ENCODE data around the gene CXCR3.
"Not testable (repeated sequence)": the region's sequence is repeated elsewhere in the genome, so short reads cannot be mapped to it uniquely, and the experiment has no call there.

CXCR3 gene

DNA sequence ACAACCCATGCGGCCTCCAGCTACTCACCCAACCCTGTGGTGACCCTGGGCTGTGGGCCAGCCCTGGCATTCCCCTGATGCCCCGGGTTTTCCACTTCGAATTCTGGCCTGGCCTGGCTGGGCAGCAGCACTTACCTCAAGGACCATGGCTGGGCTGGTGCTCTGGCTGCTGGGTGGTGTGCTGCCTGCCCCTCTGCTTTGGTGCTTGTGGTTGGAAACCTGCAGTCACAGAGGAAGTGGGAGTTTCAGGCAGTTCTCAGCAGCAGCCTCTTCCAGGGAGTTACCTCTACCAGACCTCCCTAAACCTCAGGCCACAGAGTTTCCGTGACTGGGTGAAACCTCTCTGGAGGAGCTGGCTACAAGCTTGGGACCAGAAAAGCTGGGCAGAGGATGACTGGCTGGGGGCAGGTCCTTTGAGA is at the start of gene CXCR3:
TSS of gene CXCR3 (minus strand) at position 209 of the 419 bp plus-strand sequence. CDS start at position 147, 62 bp downstream.
- no peak for DNase-seq (ENCODE audit: low spot score)

DNA sequence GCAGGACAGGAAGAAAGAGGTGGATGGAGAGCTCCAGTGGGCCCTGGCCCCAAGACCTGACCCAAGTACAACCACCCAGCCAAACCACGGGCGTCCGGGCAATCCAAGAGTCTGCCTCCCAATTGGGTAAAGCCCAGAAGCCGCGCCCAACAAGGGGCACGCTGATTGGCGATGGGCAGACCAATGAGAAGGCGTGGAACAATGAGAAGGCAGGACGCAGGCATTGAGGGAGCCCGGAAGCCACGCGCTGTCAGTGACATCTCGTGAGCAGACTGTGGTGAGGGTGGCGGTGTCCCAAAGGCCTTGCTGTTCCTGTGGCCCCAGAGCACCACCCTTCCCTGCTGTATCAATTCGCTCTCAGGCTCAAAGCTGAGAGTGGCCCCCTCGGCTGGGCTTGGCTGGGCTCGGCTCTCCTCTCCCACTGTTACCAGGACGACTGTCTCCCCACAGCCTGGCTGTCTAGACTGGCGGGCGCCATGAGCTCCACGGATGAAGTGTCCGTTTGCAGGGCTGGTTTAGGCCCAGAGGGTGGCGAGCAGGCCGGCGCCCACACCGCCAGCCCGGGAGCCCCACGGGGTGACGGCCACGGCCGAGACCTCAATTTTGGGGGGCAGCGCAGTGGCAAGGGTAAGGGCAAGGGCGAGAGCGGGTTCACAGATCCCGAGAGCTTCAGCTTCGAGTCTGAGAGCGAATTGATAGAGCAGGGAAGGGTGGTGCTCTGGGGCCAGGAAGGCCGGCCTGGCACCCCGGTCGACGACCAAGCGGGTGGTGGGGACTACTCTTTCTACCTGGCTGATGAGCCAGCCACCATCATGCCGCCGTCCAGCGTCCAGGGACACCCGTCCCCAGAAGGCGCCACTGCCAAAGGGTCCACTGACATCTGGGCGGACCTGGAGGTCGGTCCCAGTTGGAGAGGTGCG is 49.3 kb upstream of the CXCR3 start, which contains the start of gene LOC101059915:
TSS of gene LOC101059915 (plus strand) at position 219 of the 920 bp plus-strand sequence.
- DNase-seq (ENCODE audit: low spot score) = no peak

DNA sequence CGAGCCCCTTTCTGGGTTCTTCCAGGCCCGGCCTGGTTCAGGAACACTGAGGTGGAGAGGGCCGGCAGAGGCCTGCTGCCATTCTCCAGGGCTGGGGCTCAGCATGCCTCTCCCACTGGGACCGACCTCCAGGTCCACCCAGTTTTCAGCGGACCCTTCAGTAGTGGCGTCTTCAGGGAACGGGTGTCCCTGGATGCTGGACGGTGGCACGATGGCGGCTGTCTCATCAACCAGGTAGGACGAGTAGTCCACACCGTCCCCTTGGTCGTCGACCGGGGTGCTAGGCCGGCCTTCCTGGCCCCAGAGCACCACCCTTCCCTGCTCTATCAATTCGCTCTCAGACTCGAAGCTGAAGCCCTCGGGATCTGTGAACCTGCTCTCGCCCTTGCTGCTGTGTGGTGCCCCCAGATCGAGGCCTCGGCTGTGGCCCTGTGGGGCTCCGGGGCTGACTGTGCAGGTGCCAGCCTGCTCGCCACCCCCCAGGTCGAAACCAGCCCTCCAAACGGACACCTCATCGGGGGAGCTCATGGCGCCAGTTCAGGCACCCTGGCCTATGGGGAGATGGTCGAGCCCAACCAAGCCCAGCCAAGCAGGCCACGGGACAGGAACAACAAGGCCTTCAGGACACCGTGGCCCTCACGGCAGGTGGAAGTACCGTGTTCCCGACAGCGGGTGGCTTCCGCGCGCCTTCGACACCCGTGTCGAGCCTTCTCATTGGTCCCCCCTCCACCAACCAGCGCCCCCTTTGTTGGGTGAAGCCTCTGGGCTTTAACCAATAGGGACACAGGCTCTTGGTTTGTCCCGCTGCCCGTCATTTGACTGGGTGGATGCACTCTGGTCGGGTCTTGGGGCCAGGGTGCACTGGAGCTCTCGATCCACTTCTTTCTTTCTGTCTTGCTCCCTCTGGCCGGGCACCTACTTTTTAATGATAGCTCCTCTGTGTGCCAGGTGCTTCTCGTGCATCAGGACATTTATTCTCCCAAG is 48.2 kb upstream of the CXCR3 start:
- DNase-seq (ENCODE audit: low spot score) = no peak

DNA sequence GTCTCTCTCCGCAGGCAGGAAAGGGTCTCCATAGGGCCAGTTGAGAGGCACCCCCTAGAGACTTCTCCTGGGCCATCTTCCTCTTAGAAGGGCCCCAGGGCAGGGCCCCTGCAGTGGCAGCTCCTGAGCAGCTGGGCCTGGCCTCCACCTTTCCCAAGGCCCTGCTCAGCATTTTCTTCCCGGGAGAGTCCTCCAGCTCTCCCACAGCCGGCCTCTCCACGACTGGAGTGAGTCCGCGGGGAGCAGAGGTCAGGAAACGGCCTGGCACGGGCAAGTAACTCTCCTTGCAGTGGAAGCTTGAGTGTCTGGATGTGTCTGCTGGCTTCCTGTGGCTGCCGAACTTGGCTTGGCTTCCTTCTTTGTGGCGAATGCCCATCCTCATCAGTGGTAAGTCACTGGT is 47.4 kb upstream of the CXCR3 start:
- no peak for DNase-seq (ENCODE audit: low spot score)

DNA sequence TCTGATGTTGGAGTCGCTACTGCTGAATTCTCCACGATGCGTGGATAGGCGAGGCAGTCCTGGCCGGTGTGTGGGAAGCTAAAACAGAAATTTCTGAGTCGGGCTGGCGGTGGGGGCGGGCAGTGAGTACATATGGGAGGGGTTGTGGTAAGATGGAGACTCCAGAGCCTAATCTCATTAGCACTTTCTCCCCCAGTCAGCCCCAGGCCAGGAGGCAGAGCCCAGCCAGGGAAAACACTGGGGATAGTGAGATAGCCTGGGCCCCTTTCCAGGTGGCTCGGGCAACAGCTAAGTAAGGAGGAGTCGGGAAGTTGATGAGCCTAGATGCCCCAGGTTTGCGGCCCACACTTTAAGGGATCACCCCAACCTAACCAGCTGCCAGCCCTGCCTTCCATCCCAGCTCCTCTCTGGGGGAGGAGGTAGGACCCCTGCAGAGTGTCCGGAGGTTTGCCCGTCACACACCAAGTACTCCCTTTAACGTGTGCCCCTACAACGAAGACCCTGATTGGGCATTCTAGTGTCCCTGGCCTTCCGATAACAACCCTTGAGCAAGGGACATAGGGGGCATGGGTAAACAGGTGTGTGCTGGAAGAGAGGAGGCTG is 46.7 kb upstream of the CXCR3 start:
- no peak for DNase-seq (ENCODE audit: low spot score)

DNA sequence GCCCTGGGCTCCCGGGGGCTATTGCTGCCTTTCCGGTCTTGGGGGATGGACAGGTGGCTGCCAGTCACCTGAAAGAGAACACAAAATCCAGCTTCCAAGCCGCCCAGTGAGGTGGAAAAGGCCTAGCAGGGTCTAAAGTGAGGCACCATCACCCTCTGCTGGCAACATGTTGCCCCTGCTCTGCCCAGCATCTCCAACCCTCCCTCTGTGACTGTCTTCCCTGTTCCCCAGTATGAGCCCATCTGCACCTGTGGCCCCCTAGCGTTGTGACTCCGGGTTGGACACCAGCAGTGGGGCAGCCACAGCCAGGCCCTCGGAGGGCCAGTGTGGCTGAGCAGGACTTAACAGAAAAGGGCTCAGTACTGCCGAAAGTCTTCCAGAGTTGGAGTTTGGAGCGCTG is 45.9 kb upstream of the CXCR3 start:
- DNase-seq (ENCODE audit: low spot score) = peak; percentile 67

DNA sequence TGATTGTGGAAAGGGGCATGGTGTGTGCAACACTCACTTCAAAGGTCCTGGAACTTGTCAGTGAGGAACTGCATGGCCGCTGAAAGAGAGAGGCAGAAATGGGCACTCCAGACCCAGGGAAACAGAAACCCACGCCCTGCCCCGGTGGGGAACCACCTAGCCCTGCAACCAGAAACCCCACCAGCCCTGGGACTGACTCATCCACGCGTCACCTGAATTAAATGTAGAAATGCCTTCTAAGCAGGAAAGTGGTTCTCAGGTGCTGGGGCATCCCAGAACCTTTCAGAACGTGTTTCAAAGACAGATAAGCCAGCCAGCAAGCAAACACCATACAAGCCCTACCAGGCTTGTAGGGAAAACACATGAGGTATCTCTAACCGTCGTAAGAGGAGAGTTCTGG is 44.9 kb upstream of the CXCR3 start:
- DNase-seq (ENCODE audit: low spot score) = not testable (repeated sequence)

DNA sequence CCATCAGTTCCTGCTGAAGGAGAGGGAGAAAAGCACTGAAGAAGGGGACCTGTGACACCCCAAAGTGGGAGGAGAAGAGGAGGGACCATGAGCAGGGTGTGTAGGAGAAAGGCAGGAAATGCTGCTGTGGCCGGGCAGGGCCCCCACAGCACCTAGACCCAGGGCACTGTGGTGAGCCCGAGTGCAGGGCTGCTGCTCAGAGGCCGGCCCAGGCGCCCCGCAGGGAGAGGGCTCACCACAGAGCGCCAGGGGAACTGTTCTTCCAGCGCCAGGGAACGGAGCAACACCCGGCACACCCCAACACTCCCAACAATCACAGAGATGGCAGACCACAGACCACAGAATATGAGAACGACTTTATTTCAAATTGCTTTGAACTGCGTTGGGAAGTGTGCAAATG is 44.3 kb upstream of the CXCR3 start:
- not testable (repeated sequence) for DNase-seq (ENCODE audit: low spot score)

DNA sequence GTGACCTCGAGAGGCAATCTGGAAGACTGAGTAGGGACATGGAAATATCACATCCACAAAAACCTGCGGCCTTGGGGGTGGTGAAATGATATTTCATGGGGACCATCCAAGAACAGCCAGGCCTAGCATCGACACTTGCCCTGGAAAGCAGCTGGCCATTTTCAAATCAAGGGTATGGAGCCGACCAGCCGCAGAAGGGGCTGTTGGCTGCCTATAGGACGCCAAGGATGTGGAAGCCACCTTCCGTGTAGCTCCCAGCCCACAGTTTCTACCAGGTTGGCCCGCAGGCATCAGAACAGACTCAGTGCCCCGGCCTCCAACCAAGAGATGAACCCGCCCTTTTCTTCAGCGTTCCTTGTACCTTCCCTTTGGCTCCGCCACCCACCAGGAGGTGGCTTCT is 43.6 kb upstream of the CXCR3 start:
- no peak for DNase-seq (ENCODE audit: low spot score)

DNA sequence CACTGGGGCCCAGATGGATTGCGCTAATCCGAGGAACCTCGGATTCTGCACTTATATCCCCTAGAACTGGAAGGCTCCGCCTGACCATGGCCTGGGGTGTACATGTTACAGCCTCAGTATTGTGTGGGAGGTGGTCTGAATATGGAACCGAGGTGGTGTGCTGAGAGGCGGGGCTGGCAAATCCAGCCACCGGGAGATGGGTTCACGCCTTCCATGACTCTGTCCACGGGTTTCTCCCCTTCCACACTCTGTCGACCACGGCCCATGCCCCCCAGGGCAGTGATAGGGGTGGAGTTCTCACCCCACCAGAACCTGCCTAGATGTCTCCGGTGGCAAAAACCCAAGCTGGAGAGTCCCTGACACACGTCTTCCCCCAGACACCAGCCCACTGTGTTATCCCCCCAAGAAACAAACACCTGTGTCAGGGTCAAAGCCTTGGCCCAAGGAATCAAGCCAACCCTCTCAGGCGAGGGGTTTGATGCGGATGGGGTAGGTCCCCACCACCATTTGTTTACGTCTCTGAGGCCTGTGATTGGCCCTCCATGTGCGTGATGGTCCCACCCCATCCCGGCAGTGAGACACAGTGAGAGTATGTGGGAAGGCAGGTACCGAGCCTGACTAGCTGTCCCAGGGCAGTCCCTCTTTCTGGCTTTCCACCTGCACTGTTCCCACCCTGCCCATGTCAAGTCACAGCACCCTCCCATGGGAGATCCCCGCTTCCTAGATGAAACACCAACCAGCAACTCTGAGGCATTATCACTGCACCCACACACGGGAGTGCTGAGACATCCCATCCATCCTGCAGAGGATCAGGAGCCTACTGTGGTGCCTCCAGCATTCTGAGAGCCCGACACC is 42.5 kb upstream of the CXCR3 start:
- DNase-seq (ENCODE audit: low spot score) = no peak

DNA sequence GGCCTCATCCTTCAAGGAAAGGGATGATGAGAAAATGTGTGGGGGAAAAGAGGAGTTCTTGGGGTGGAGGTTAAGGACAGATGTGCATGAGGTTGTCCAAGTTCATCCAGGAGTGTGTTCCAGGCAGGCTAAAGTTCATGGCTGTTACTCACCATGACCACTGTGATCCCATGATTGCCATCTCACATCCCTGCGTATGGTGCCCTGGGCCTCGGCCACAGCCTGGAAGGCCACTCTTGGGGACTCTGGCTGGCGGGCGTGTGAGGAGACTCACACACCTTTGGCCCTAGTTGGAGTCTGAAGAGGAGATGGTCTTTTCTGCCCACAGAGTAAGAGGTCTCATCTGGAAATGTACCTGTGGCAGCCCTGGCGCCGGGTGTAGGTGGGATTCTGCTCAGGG is 41.6 kb upstream of the CXCR3 start:
- DNase-seq (ENCODE audit: low spot score) = no peak

DNA sequence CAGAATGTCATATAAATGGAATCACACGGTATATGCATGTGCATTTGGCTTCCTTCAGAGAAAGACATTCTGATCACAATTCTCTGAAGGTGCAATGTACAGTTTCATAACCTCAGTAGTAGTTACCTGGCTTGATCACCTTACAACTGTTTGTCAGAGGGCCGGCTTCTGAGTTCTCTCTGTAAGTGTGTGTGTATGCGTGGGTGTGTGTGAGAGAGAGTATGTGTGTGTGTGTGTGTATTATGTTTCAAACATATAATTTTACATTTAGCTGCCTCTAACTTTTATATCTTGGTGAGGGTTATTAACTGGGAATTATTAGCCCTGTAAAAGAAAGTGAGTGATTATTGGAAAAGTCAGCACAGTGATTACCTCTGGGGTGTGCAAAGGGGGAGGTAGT is 41.0 kb upstream of the CXCR3 start:
- DNase-seq (ENCODE audit: low spot score) = no peak

DNA sequence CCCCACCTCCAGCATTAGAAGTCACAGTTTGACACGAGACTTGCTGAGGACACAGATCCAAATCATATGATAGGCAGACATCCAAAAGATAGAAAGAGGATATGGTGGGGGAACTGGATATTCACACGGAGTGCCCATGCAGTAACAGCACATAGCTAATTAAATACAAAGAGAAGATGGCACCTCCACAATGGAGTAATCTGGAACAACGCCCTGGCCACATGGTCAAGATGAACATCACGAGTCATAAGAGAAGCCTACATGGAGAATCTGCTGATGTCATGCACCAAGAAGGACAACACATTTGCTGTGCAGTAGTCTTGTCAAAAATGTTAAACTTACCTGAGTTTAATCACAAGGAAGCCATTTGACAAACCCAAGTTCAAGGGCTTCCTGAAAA is 39.0 kb upstream of the CXCR3 start:
- DNase-seq (ENCODE audit: low spot score) = no peak

DNA sequence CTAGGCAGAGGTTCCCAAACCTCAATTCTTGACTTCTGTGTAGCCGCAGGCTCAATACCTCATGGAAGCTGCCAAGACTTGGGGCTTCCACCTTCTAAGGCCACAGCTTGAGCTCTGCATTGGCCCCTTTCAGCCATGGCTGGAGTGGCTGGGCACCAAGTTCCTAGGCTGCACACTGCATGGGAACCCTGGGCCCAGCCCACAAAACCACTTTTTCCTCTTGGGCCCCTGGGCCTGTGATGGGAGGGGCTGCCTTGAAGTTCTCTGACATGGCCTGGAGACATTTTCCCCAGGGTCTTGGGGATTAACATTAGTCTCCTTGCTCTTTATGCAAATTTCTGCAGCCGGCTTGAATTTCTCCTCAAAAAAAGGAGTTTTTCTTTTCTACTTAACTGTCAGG is 35.0 kb upstream of the CXCR3 start:
- no peak for DNase-seq (ENCODE audit: low spot score)

DNA sequence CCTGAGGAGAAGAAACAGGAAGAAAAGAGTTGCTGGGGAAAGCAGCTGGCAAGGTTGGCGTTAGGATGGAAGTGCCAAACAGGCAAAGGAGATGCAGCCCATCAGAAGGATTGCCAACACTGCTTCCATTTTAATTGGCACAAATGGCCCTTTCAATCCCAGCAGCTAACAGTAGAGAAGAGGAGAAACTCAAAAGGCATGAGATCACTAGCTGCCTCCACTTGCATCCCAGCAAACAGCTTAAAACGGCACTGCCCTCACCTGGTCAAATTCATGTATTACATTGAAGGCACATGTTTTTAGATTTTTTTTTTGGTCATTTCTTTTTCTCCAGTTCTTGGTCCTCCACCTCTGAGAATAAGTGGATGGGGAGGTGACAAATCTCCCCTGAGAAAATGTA is 34.1 kb upstream of the CXCR3 start:
- peak; percentile 73 for DNase-seq (ENCODE audit: low spot score)

DNA sequence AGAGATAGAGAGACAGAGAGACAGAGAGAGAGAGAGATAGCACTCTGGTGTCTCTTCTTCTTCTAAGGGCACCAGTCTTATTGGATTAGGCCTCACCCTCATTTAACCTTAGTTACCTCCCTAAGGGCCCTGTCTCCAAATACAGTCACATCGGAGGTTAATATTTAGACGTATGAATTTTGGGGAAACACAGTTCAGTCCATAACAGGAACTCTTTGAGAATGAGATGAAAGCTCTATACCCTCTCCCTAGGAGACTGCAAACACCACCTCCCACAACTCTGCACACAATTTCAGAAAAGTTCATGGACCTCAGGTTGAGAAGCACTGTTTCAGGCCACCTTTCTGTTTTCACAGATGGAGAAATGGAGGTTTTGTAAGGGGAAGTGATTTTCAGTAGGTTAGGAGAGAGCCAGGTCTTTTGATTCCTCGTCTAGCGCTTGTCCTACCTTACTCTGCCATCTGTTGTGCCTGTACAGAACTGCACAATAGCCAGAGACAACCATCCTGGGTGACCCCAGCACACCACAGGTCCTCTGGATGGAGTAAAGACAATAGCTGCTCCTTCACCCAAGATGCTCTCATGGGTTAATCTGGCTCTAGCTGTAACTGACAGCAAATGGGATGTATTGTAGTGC is 32.1 kb upstream of the CXCR3 start:
- DNase-seq (ENCODE audit: low spot score) = no peak

DNA sequence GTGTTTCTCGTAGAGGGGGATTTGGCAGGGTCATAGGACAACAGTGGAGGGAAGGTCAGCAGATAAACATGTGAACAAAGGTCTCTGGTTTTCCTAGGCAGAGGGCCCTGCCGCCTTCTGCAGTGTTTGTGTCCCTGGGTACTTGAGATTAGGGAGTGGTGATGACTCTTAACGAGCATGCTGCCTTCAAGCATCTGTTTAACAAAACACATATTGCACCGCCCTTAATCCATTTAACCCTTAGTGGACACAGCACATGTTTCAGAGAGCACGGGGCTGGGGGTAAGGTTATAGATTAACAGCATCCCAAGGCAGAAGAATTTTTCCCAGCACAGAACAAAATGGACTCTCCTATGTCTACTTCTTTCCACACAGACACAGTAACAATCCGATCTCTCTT is 26.1 kb upstream of the CXCR3 start:
- not testable (repeated sequence) for DNase-seq (ENCODE audit: low spot score)

DNA sequence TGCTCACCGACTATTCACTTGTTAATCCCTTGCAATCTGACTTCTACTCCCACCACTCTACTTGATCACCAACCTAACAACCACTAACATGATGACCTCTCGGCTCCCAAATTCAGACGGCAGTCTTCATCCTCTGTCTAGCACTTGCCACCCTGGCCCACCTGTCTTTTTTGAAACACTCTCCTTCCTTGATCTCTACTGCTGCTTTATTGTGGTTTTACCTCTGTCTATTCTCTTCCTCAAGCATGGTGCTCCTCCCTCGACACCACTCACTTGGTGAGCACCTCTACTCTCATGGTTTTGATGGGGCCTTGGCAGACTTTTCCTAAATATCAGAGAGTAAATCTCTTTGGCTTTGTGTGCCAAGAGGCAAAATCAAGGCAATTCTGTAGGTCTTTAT is 21.7 kb upstream of the CXCR3 start:
- DNase-seq (ENCODE audit: low spot score) = no peak

DNA sequence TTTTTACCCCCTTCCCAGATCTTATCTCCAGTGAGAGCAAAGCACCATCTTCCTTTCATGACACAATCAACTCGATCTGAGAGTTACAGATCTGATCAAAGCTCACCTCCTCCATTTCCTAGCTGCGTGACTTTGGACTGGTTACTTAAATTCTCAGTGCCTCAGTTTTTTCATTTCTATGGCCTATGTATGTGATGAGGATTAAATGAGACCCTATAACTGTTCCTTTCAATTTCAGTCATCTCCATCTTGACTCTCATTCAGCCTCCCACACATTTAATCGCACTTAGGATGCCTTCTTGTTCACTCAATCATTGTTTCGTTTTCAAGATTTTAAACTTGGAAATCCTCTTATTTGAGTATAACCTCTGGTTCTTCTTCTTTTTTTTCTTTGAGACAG is 20.1 kb upstream of the CXCR3 start:
- no peak for DNase-seq (ENCODE audit: low spot score)

DNA sequence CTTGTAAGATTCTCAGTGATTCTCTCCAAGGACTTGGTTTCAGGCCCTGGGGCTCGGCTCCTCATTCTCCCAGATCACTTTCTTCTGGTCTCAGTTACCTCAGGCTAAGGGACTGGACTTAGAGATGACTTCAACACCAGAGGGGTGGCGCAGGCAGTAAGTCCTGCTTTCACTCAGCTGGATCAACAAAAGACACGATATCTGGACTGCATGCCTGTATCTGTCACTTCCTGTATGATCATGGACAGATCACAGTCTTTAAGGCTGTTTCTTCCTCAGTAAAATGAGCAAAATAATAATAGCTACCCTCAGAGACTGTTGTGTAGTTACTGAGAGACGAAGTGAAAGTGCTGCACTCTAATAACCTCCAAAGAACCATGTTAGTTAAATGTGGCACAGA is 19.5 kb upstream of the CXCR3 start:
- DNase-seq (ENCODE audit: low spot score) = no peak

DNA sequence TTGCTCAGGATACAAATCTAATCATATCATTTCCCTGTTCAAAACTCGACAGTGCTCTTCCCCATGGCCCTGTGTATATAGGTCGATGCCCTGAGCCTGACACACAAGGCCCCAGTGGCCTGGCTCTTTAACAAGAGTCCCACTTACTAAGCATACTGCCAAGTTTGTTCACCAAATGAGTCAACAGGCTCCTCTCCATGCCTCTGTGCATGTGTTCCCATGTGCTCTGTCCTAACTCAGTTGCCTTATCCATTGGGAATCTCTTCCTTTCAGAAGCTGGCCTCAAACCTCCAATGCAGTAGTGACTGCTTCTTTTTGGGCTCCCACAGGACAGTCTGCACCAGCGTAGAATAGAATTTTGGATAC is 18.9 kb upstream of the CXCR3 start:
- DNase-seq (ENCODE audit: low spot score) = no peak
